H1 (cell line): ENCODE results near the gene LAMTOR4. TPM values are rescaled to one million over a fixed set of nuclear protein-coding genes. Genes with fewer than 3 reads are reported as not detected.
A peak's percentile ranks its signal among the peaks of the same experiment; 100 is the strongest.

Experiments used
- CTCF ChIA-PET: fragments of 300-600 bp; sonication (Branson Sonifier 250); formaldehyde crosslinking; loops from one replicate; lab custom pipeline; 2021; ENCODE audit not compliant: partially characterized antibody; lab: Charles Lee
- POLR2A ChIA-PET: fragments of 300-600 bp; sonication (Branson Sonifier 250); formaldehyde crosslinking; loops from one replicate; lab custom pipeline; 2021; ENCODE audit warnings: inconsistent platforms; ENCODE audit not compliant: partially characterized antibody; lab: Charles Lee
- DNase-seq, 2 experiments: peaks; one replicate each; pipeline versions ENCODE4 v3.0.0 to v3.0.0-alpha.2; 2010 to 2022; ENCODE audit warnings: low spot score in 2 of 2, low read depth in 1 of 2, mixed read lengths in 1 of 2
- FAIRE-seq: peaks from 2 replicates; lab custom pipeline; 2011; peaks lifted over from hg19 to GRCh38; lab: Jason Lieb, UNC
- H2AFZ ChIP-seq: 2 replicates; pipeline ENCODE4 v1.8.1; 2012; ENCODE audit warnings: low read length, inconsistent platforms
- H2AK5ac ChIP-seq: 2 replicates; pipeline ENCODE4 v1.6.1; 2013; ENCODE audit warnings: low read depth, low read length
- H2BK120ac ChIP-seq: replicated peaks from 2 replicates; pipeline ENCODE3; 2013; ENCODE audit warnings: low read depth, low read length, inconsistent platforms
- H2BK12ac ChIP-seq: 2 replicates; pipeline ENCODE4 v1.6.1; 2013; ENCODE audit warnings: low read depth, low read length
- H2BK15ac ChIP-seq: 2 replicates; pipeline ENCODE4 v1.6.1; 2013; ENCODE audit warnings: low read length
- H2BK20ac ChIP-seq: 2 replicates; pipeline ENCODE4 v1.6.1; 2013; ENCODE audit warnings: low read length
- H2BK5ac ChIP-seq: 2 replicates; pipeline ENCODE4 v1.6.1; 2013; ENCODE audit warnings: low read depth, low read length
- H3K14ac ChIP-seq: 2 replicates; pipeline ENCODE4 v1.6.1; 2013; ENCODE audit warnings: inconsistent platforms; ENCODE audit not compliant: insufficient read length
- H3K18ac ChIP-seq: 2 replicates; pipeline ENCODE4 v1.6.1; 2013; ENCODE audit warnings: low read length; ENCODE audit errors: extremely low read depth
- H3K23ac ChIP-seq: 2 replicates; pipeline ENCODE4 v1.6.1; 2013; ENCODE audit warnings: inconsistent platforms; ENCODE audit not compliant: insufficient read length
- H3K23me2 ChIP-seq: 2 replicates; pipeline ENCODE4 v1.6.1; 2013; ENCODE audit warnings: low read depth, low read length
- H3K27ac ChIP-seq: 2 replicates; pipeline ENCODE4 v1.6.1; 2011; ENCODE audit warnings: low read depth, low read length, inconsistent platforms
- H3K27me3 ChIP-seq, 4 experiments: replicated peaks in 1 of 4; 1 replicate in 1 of 4; 2 replicates in 3 of 4; pipeline versions ENCODE4 v1.6.1 to v1.8.1; 2011 to 2013; ENCODE audit warnings: low read length in 3 of 4, mild to moderate bottlenecking in 3 of 4, inconsistent platforms in 2 of 4, mixed read lengths in 2 of 4, moderate library complexity in 1 of 4; ENCODE audit not compliant: control insufficient read depth in 3 of 4, insufficient read depth in 3 of 4; ENCODE audit errors: extremely low read depth in 1 of 4
- H3K36me3 ChIP-seq, 4 experiments: 2 replicates each; pipeline versions ENCODE4 v1.6.1 to v1.8.1; 2011 to 2013; ENCODE audit warnings: mild to moderate bottlenecking in 4 of 4, low read length in 3 of 4, moderate library complexity in 2 of 4, control low read depth in 1 of 4, inconsistent platforms in 1 of 4; ENCODE audit not compliant: insufficient read depth in 4 of 4, control insufficient read depth in 2 of 4
- H3K4ac ChIP-seq: replicated peaks from 2 replicates; pipeline ENCODE3; 2013; ENCODE audit warnings: low read length, low read depth, mixed read lengths, inconsistent platforms; ENCODE audit not compliant: insufficient read length
- H3K4me1 ChIP-seq, 4 experiments: replicated peaks in 1 of 4; 1 replicate in 1 of 4; 2 replicates in 3 of 4; pipeline versions ENCODE4 v1.6.1 to v1.8.1; 2011 to 2013; ENCODE audit warnings: low read length in 3 of 4, inconsistent platforms in 2 of 4, mixed read lengths in 1 of 4; ENCODE audit not compliant: insufficient read depth in 4 of 4, control insufficient read depth in 3 of 4
- H3K4me2 ChIP-seq, 2 experiments: 2 replicates each; pipeline versions ENCODE4 v1.6.1 to v1.8.1; 2011 to 2013; ENCODE audit warnings: low read depth in 2 of 2, low read length in 2 of 2, control low read depth in 1 of 2, inconsistent platforms in 1 of 2, mild to moderate bottlenecking in 1 of 2; ENCODE audit not compliant: insufficient read depth in 1 of 2
- H3K4me3 ChIP-seq, 4 experiments: fragments of 200-600, 300-600 bp in 1 of 4; sonication (generic), shearing (Covaris generic), sonication (Bioruptor Twin) in 1 of 4; 2 replicates each; pipeline versions ENCODE4 v1.5.1 to v1.8.1; 2011 to 2016; ENCODE audit warnings: low read length in 4 of 4, low read depth in 3 of 4, control low read depth in 2 of 4, inconsistent platforms in 2 of 4, mild to moderate bottlenecking in 2 of 4, mixed read lengths in 1 of 4, moderate library complexity in 1 of 4; ENCODE audit not compliant: insufficient read depth in 2 of 4; ENCODE audit errors: extremely low read depth in 1 of 4
- H3K56ac ChIP-seq: replicated peaks from 2 replicates; pipeline ENCODE3; 2013; ENCODE audit warnings: low read depth, mild to moderate bottlenecking, mixed read lengths, low read length, inconsistent platforms; ENCODE audit not compliant: insufficient read length
- H3K79me1 ChIP-seq: 2 replicates; pipeline ENCODE4 v1.6.1; 2013; ENCODE audit warnings: low read depth, low read length, control low read depth
- H3K79me2 ChIP-seq, 2 experiments: 2 replicates each; pipeline versions ENCODE4 v1.6.1 to v1.8.1; 2012 to 2013; ENCODE audit warnings: low read length in 2 of 2, mild to moderate bottlenecking in 2 of 2, inconsistent platforms in 1 of 2; ENCODE audit not compliant: insufficient read depth in 2 of 2, control insufficient read depth in 1 of 2
- H3K9ac ChIP-seq, 4 experiments: replicated peaks in 1 of 4; 1 replicate in 1 of 4; 2 replicates in 3 of 4; pipeline versions ENCODE4 v1.6.1 to v1.8.1; 2011 to 2013; ENCODE audit warnings: low read depth in 3 of 4, low read length in 3 of 4, control low read depth in 2 of 4, mild to moderate bottlenecking in 2 of 4, moderate library complexity in 2 of 4, inconsistent platforms in 1 of 4; ENCODE audit errors: extremely low read depth in 1 of 4
- H3K9me3 ChIP-seq, 2 experiments: 2 replicates each; pipeline versions ENCODE4 v1.6.1 to v1.8.1; 2012 to 2013; ENCODE audit warnings: mild to moderate bottlenecking in 2 of 2, moderate library complexity in 2 of 2, control low read depth in 1 of 2, inconsistent platforms in 1 of 2, low read depth in 1 of 2, low read length in 1 of 2, mixed read lengths in 1 of 2; ENCODE audit not compliant: insufficient read depth in 2 of 2
- H4K20me1 ChIP-seq, 2 experiments: replicated peaks in 1 of 2; 2 replicates each; pipeline versions ENCODE3 to v1.8.1; 2011 to 2013; ENCODE audit warnings: inconsistent platforms in 2 of 2, low read length in 2 of 2, mild to moderate bottlenecking in 1 of 2; ENCODE audit not compliant: insufficient read depth in 2 of 2, control insufficient read depth in 1 of 2
- H4K5ac ChIP-seq: 2 replicates; pipeline ENCODE4 v1.6.1; 2013; ENCODE audit warnings: low read length, low read depth, mixed read lengths, inconsistent platforms; ENCODE audit not compliant: insufficient read length
- H4K8ac ChIP-seq: 2 replicates; pipeline ENCODE4 v1.8.0; 2013; ENCODE audit warnings: mild to moderate bottlenecking, moderate library complexity, low read length, inconsistent platforms; ENCODE audit not compliant: insufficient read depth; ENCODE audit errors: extremely low read depth
- H4K91ac ChIP-seq: replicated peaks from 2 replicates; pipeline ENCODE3; 2013; ENCODE audit warnings: low read length, mixed read lengths, inconsistent platforms; ENCODE audit not compliant: insufficient read length
- BCL11A ChIP-seq, 2 experiments: IDR thresholded peaks; one replicate each; pipeline ENCODE4 v1.6.1; 2011; ENCODE audit warnings: low read depth in 2 of 2, low read length in 2 of 2, mild to moderate bottlenecking in 2 of 2
- CHD2 ChIP-seq: IDR thresholded peaks from 2 replicates; pipeline ENCODE4 v1.6.1; 2012; ENCODE audit warnings: low read length, improper control_type of control experiment
- TEAD4 ChIP-seq: IDR thresholded peaks from 2 replicates; pipeline ENCODE4 v1.6.1; 2012; ENCODE audit warnings: low read depth, low read length, inconsistent platforms, mixed read lengths
- YY1 ChIP-seq: IDR thresholded peaks from 2 replicates; pipeline ENCODE4 v1.6.1; 2011; ENCODE audit warnings: low read depth, mild to moderate bottlenecking, low read length
- ZNF274 ChIP-seq: IDR thresholded peaks from 2 replicates; pipeline ENCODE4 v1.7.0; 2012; ENCODE audit warnings: low read length, borderline replicate concordance; ENCODE audit errors: extremely low read depth
- WGBS, 2 experiments: shearing (Covaris generic) in 1 of 2; methylation state at CpG; one replicate each; pipeline versions ENCODE4 v1.1.6 to v1.1.7; 2013 to 2015; ENCODE audit warnings: low lambda C conversion rate in 2 of 2, mixed read lengths in 2 of 2, inconsistent platforms in 1 of 2, low coverage in 1 of 2, missing lambda C conversion rate in 1 of 2; ENCODE audit not compliant: insufficient replicate concordance in 2 of 2, insufficient coverage in 1 of 2, insufficient read length in 1 of 2; ENCODE audit errors: extremely low coverage in 1 of 2, missing lambda C conversion rate in 1 of 2; 5-methylcytosine and 5-hydroxymethylcytosine counted together
- polyA plus RNA-seq, 7 experiments: library from polyadenylated mRNA; depleted of rRNA in 3 of 7; stranded (reverse) in 5 of 7; unstranded in 2 of 7; fragments of >200 nt in 5 of 7; fragments of 200-250 nt in 2 of 7; gene quantifications; 1 replicate in 5 of 7; 2 replicates in 1 of 7; 4 replicates in 1 of 7; pipeline versions ENCODE4 v1.2.1 to v1.2.3, GENCODE V29; 2011 to 2013; ENCODE audit warnings: missing spikeins in 2 of 7, mixed read lengths in 2 of 7
- total RNA-seq: library from RNA; stranded (reverse); fragmentation: NEBNext Ultra II Directional; extraction: Animal tissue kit (Norgen Biotek cat#: 25700); gene quantifications from 2 replicates; pipeline ENCODE4 v1.2.1, GENCODE V29; 2021
- TF ChIP-seq, protein P1 (sequence below), 3 experiments: IDR thresholded peaks; 1 replicate in 2 of 3; 2 replicates in 1 of 3; pipeline versions ENCODE4 v1.5.1 to v1.6.1; 2011; ENCODE audit warnings: low read length in 3 of 3, mild to moderate bottlenecking in 3 of 3, inconsistent platforms in 2 of 3, low read depth in 1 of 3, moderate library complexity in 1 of 3; ENCODE audit not compliant: insufficient read depth in 1 of 3; ENCODE audit errors: control extremely low read depth in 1 of 3
- TF ChIP-seq, protein P2 (sequence below): IDR thresholded peaks from 2 replicates; pipeline ENCODE4 v1.6.1; 2011; ENCODE audit warnings: low read depth, mild to moderate bottlenecking, low read length; ENCODE audit not compliant: insufficient read depth

The LAMTOR4 gene
- total and polyA plus RNA-seq, 2 of the 8 experiments (the other 6 are each of a cell fraction or from before 2014, with no cell fraction given): 153 to 622 TPM

DNA sequence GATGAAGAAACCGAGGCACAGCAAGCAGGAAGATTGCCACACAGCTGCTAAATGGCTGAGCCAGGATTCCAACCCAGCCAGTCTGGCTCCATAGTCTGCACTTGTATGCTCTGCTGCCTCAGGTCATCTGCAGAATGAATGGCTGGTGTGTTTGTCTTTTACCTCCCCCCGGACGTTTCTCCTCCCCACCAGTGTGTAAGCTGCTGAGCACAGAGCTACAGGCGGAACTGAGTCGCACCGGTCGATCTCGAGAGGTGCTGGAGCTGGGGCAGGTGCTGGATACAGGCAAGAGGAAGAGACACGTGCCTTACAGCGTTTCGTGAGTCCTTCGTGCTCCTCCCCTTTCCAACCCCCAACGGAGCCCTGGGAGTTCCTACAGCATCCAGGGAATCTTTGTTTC lies 26.7 kb upstream of the LAMTOR4 start:
- no peak overlapping the region for H4K91ac ChIP-seq
- H4K20me1 ChIP-seq: no peaks in the 10 kb centered on the region
- no peaks in the 10 kb centered on the region for H3K36me3 ChIP-seq
- H2BK12ac ChIP-seq: no peak overlapping the region
- H3K79me1 ChIP-seq: 0 out of 2 replicates have a peak, but pooled peaks cover 2% of the 10 kb centered on the region
- H2BK15ac ChIP-seq: no peak overlapping the region
- H2BK5ac ChIP-seq: 0 out of 2 replicates have a peak overlapping the region, but pooled peaks have one; percentile 35
- no peak overlapping the region for H2BK120ac ChIP-seq
- no peak overlapping the region for H3K18ac ChIP-seq
- no peak overlapping the region for H3K4me2 ChIP-seq
- H3K9ac ChIP-seq: no peak overlapping the region; a peak in 2 of 7 replicates
- no peak for FAIRE-seq
- WGBS, 2 experiments: 81% methylated on average over 10 of the region's 13 CpGs; no CpG with 5 or more reads in 1 of the 2 experiments
- no peak overlapping the region for H2AFZ ChIP-seq
- H2AK5ac ChIP-seq: no peak overlapping the region
- no peak for DNase-seq
- H4K5ac ChIP-seq: no peak overlapping the region
- H3K23me2 ChIP-seq: peaks cover 8% of the 10 kb centered on the region
- no peak overlapping the region for H4K8ac ChIP-seq
- no peak overlapping the region for H3K14ac ChIP-seq
- H3K4me1 ChIP-seq: peaks cover 0 to 5% (median 1%) of the 10 kb centered on the region in 4 experiments; a peak in 4 of 7 replicates
- POLR2A ChIA-PET: interaction anchor here (0.8 to 19.1 kb wide), 5 partner anchors 10 to 66 kb away, joined by 3 to 414 read pairs (median 8); partner anchors contain the start of genes AP4M1 and MCM7
- no peak overlapping the region for H3K27ac ChIP-seq
- no peaks in the 10 kb centered on the region for H3K27me3 ChIP-seq
- H3K4me3 ChIP-seq: no peak overlapping the region
- no peak for TF ChIP-seq BCL11A (IDR thresholded peaks at IDR 0.05; ENCODE audit: low read depth in 2 of 2, low read length in 2 of 2)
- TF ChIP-seq YY1: no peak
- TF ChIP-seq, protein P1, sequence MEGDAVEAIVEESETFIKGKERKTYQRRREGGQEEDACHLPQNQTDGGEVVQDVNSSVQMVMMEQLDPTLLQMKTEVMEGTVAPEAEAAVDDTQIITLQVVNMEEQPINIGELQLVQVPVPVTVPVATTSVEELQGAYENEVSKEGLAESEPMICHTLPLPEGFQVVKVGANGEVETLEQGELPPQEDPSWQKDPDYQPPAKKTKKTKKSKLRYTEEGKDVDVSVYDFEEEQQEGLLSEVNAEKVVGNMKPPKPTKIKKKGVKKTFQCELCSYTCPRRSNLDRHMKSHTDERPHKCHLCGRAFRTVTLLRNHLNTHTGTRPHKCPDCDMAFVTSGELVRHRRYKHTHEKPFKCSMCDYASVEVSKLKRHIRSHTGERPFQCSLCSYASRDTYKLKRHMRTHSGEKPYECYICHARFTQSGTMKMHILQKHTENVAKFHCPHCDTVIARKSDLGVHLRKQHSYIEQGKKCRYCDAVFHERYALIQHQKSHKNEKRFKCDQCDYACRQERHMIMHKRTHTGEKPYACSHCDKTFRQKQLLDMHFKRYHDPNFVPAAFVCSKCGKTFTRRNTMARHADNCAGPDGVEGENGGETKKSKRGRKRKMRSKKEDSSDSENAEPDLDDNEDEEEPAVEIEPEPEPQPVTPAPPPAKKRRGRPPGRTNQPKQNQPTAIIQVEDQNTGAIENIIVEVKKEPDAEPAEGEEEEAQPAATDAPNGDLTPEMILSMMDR (IDR thresholded peaks at IDR 0.05; ENCODE audit: control extremely low read depth in 1 of 3, insufficient read depth in 1 of 3, low read depth in 1 of 3, low read length in 3 of 3): no peak
- TF ChIP-seq CHD2: no peak
- TF ChIP-seq, protein P2, sequence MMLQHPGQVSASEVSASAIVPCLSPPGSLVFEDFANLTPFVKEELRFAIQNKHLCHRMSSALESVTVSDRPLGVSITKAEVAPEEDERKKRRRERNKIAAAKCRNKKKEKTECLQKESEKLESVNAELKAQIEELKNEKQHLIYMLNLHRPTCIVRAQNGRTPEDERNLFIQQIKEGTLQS: no peak
- TF ChIP-seq TEAD4: no peak
- no peak for TF ChIP-seq ZNF274
- TF ChIP-seq, all 59 proteins: peak for 0
- Histone ChIP-seq H3K9me3 (no peaks in the 10 kb centered on the region), H3K23ac (no peak overlapping the region), H3K79me2 (peaks cover 0 to 6% of the 10 kb centered on the region in 2 experiments; a peak in 1 of 4 replicates), H3K4ac (no peak overlapping the region), H2BK20ac (no peak overlapping the region), H3K56ac (no peak overlapping the region)
- CTCF ChIA-PET: interaction anchor here (0.6 to 5.3 kb wide), 6 partner anchors 8 to 490 kb away, joined by 3 to 24 read pairs (median 4); no protein-coding TSS in a partner anchor
